COLO829 (cell line): ENCODE measurements around the gene CD69.
"Not testable (repeated sequence)": the region's sequence is repeated elsewhere in the genome, so short reads cannot be mapped to it uniquely, and the experiment has no call there.

Experiments
- DNase-seq: peaks from one replicate; pipeline ENCODE4 v3.0.0; 2012; ENCODE audit warnings: low spot score

Gene CD69

GRCh38 chr12:9718968-9719367 lies 41.7 kb downstream of the CD69 start:
- no peak for DNase-seq

GRCh38 chr12:9717070-9717925 lies 43.4 kb downstream of the CD69 start:
- DNase-seq, result no peak

DNA sequence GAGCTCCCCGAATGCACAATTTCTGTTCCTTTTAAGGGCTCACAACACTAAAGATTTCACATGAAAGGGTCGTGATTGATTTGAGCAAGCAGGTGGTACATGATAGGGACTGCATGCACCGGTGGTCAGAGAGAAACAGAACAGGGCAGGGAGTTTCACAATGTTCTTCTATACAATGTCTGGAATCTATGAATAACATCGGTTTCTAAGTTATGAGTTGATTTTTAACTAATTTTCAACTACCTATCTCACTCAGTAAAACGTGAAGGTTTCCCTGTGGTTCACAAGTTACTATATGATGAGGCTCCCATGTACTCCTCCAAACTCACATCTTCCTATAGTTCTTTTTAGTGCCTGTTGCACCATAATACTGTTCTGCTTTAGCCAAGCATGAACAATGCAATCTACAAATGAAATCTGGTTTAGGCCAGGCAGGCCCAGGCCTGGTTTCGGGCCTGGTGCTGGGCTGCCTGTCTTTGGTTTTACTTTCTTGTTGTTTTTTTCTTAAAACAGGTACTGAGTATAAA lies 47.6 kb downstream of the CD69 start:
- not testable (repeated sequence) for DNase-seq

DNA sequence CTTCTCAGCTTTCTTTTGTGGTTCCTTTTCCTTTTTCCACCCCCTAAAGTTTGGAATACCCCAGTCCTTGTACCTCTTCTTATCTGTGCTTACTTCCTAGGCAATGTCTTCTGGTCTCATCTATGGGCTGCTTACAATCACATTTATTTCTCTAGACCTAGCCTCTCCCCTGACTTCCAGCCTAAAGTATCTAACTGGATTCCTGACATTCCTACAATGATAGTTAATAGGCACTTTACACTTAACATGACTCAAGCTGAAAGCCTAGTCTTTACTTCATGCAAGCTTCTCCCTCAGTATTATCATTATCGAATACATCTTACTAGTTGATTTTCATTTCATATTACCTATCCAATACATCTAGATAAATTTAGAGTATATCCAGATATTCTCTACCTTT lies 49.0 kb downstream of the CD69 start:
- DNase-seq, result no peak

- DNase-seq, result no peak
Observed at GRCh38 chr12:9710584-9711375, 49.9 kb downstream of the CD69 start.

DNA sequence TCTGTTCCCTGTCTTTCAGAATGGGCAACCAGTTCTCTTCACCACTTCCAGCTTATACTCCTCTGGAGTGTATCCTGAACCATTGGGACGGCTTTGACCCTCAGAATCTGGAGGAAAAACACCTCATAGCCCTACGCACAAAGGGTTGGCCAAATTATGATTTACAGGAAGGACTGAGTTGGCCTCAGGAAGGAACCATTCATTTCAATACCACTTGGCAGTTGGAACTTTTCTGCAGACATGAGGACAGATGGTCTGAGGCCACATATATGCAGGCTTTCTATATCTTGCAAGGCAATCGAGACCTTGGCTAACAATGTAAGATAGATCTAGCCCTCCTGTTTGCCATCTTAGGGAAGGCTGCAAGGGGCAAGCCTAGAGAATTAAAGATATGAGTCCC lies 51.8 kb downstream of the CD69 start:
- DNase-seq, result no peak

DNA sequence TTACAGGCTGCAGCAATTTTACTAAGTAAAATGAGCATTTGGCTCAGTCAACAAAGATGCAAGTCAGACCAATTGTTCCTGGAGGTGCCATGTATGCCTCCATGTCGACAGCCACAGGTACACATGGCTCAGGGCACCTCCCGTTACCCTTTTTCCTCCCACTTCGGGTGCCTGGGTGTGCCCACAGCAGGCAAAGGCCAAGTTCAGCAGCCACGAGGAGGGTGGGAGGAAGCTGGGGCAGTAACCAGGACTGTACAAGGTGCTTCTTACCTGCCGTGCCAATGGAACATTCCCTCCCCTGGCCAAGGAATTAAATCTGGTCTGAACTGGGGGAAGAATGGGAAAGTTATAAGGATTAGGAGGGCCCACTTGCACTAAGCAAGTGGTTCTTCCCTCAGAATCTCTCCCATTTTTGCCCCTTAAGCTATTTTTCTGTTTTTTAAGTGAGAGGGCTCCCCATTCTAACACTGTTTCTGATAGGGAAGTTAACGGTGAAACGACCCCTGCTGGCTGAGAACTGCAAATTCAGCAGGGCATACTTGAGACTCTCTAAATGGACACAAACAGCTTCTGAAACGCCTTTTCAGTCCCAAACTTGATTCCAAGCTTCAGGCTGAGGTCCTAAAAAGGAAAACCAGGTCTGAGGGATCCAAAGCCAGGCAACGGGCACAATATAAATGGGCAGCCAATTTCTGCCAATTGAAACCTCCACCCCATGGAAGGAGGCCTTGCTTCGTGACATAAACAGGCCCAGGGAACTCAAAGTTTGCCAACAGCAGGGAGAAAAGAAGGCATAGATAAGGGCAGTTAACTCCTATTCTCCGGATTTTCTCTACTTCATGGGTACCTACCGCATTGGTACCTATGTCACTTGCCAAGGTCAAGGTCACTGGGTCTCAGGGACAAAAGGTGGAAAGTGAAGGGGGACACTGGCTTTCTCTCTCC lies 52.6 kb downstream of the CD69 start:
- DNase-seq, result peak; percentile 45

- DNase-seq, result no peak
Observed at GRCh38 chr12:9707356-9707755, 53.3 kb downstream of the CD69 start.

DNA sequence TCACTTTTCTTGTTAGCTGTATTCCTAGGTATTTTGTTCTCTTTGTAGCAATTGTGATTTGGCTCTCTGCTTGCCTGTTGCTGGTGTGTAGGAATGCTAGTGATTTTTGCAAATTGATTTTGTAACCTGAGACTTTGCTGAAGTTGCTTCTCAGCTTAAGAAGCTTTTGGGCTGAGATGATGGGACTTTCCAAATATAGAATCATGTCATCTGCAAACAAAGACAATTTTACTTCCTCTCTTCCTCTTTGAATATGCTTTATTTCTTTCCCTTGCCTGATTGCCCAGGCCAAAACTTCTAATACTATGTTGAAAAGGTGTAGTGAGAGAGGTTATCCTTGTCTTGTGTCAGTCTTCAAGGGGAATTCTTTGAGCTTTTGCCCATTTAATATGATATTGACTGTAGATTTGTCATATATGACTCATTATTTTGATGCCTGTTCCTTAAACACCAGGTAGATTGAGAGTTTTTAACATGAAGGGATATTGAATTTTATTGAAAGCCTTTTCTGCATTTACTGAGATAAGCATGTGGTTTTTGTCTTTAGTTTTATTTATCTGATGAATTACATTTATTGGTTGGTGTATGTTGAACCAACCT lies 54.5 kb downstream of the CD69 start:
- DNase-seq, result no peak

GRCh38 chr12:9704561-9704960 lies 56.1 kb downstream of the CD69 start:
- not testable (repeated sequence) for DNase-seq
